Nucleus accumbens (tissue), 56 donors: ENCODE data around the gene TRIM41.
"Not testable (repeated sequence)": the region's sequence is repeated elsewhere in the genome, so short reads cannot be mapped to it uniquely, and the experiment has no call there.

Experiments
- DNase-seq, 56 donors: peaks; one replicate each; lab custom pipeline; 2025; lab: John Stamatoyannopoulos, UW

TRIM41 gene

GRCh38 chr5:181245427-181246275 is 22.6 kb downstream of the TRIM41 start:
- no peak for DNase-seq

GRCh38 chr5:181246276-181247049 is 23.4 kb downstream of the TRIM41 start:
- DNase-seq = no peak

GRCh38 chr5:181248277-181248676 is 25.2 kb downstream of the TRIM41 start:
- no peak for DNase-seq

- no peak for DNase-seq
These were observed 32.2 kb downstream of the TRIM41 start for GRCh38 chr5:181255276-181255675.

GRCh38 chr5:181255836-181256578 is 32.9 kb downstream of the TRIM41 start:
- no peak for DNase-seq

- no peak for DNase-seq
These were observed 35.5 kb downstream of the TRIM41 start for GRCh38 chr5:181258576-181258975.

GRCh38 chr5:181259283-181259682 is 36.2 kb downstream of the TRIM41 start:
- DNase-seq = no peak

GRCh38 chr5:181259974-181260719 is 37.1 kb downstream of the TRIM41 start:
- no peak for DNase-seq

GRCh38 chr5:181260720-181261319 is 37.7 kb downstream of the TRIM41 start, which contains the start of gene TRIM52:
Gene TRIM52, minus strand, starts transcription at chr5:181261143. Its CDS starts 330 bp downstream, at chr5:181260813.
- no peak for DNase-seq

GRCh38 chr5:181261320-181262049 is 38.4 kb downstream of the TRIM41 start:
- no peak for DNase-seq

GRCh38 chr5:181263633-181264032 is 40.6 kb downstream of the TRIM41 start:
- DNase-seq = no peak

- DNase-seq = no peak
These were observed 42.1 kb downstream of the TRIM41 start for GRCh38 chr5:181265092-181265671.

- DNase-seq = not testable (repeated sequence)
These were observed 44.3 kb downstream of the TRIM41 start for GRCh38 chr5:181267291-181267904.

- DNase-seq = not testable (repeated sequence)
These were observed 44.8 kb downstream of the TRIM41 start for GRCh38 chr5:181267907-181268306.

GRCh38 chr5:181271081-181271480 is 48.0 kb downstream of the TRIM41 start:
- no peak for DNase-seq

GRCh38 chr5:181273433-181273744 is 50.3 kb downstream of the TRIM41 start:
- not testable (repeated sequence) for DNase-seq

- no peak for DNase-seq
These were observed 57.2 kb downstream of the TRIM41 start for GRCh38 chr5:181280251-181280762.
